Brain pericyte (primary cell): ENCODE results near the gene MARCHF9.
"Not testable (repeated sequence)": the region's sequence is repeated elsewhere in the genome, so short reads cannot be mapped to it uniquely, and the experiment has no call there.

Experiments
- DNase-seq: peaks from one replicate; pipeline ENCODE4 v3.0.0-alpha.2; 2012; ENCODE audit warnings: low read depth, low spot score

Gene MARCHF9

GRCh38 chr12:57754411-57755193 lies at the start of gene MARCHF9:
Gene MARCHF9 (plus strand): TSS chr12:57755103. CDS start chr12:57755529, 426 bp downstream.
- no peak for DNase-seq

- no peak for DNase-seq
These were observed 47.7 kb upstream of the MARCHF9 start for GRCh38 chr12:57707250-57707649.

GRCh38 chr12:57708296-57708695 lies 46.6 kb upstream of the MARCHF9 start:
- DNase-seq = no peak

GRCh38 chr12:57712701-57713100 lies 42.2 kb upstream of the MARCHF9 start:
- no peak for DNase-seq

- DNase-seq = no peak
These were observed 41.7 kb upstream of the MARCHF9 start for GRCh38 chr12:57713209-57713608.

GRCh38 chr12:57715036-57715748 lies 39.7 kb upstream of the MARCHF9 start:
- DNase-seq = not testable (repeated sequence)

- no peak for DNase-seq
These were observed 39.1 kb upstream of the MARCHF9 start for GRCh38 chr12:57715786-57716185.

- no peak for DNase-seq
These were observed 38.6 kb upstream of the MARCHF9 start for GRCh38 chr12:57716305-57716704.

GRCh38 chr12:57717131-57717530 lies 37.8 kb upstream of the MARCHF9 start:
- no peak for DNase-seq

GRCh38 chr12:57717846-57718640 lies 36.9 kb upstream of the MARCHF9 start:
- no peak for DNase-seq

- DNase-seq = no peak
These were observed 36.0 kb upstream of the MARCHF9 start for GRCh38 chr12:57718641-57719528.

GRCh38 chr12:57719777-57720605 lies 34.9 kb upstream of the MARCHF9 start:
- DNase-seq = no peak

GRCh38 chr12:57720606-57721595 lies 34.0 kb upstream of the MARCHF9 start:
- DNase-seq = no peak

GRCh38 chr12:57721846-57722608 lies 32.9 kb upstream of the MARCHF9 start:
- DNase-seq = not testable (repeated sequence)

- DNase-seq = no peak
These were observed 31.9 kb upstream of the MARCHF9 start for GRCh38 chr12:57722716-57723629.

GRCh38 chr12:57723630-57723962 lies 31.3 kb upstream of the MARCHF9 start:
- DNase-seq = no peak
